Dendritic cell treated with granulocyte-macrophage colony-stimulating factor and Interleukin-4, amounts not matched to agents 40 ng/mL and 50 ng/mL, for 4 days (primary cell): ENCODE measurements around the gene FIBIN.
"Not testable (repeated sequence)": the region's sequence is repeated elsewhere in the genome, so short reads cannot be mapped to it uniquely, and the experiment has no call there.

Experiments
- H3K27ac Mint-ChIP-seq: one replicate; pipeline ENCODE4 v1.8.0; 2022; ENCODE audit warnings: mild to moderate bottlenecking, mixed read lengths
- H3K27me3 Mint-ChIP-seq: one replicate; pipeline ENCODE4 v1.8.0; 2022; ENCODE audit warnings: mild to moderate bottlenecking, mixed read lengths
- H3K36me3 Mint-ChIP-seq: one replicate; pipeline ENCODE4 v1.8.0; 2022; ENCODE audit warnings: low read depth, mixed read lengths
- H3K4me1 Mint-ChIP-seq: one replicate; pipeline ENCODE4 v1.8.0; 2022; ENCODE audit warnings: low read depth, mixed read lengths
- H3K4me3 Mint-ChIP-seq: one replicate; pipeline ENCODE4 v1.8.0; 2022; ENCODE audit warnings: mild to moderate bottlenecking, moderate library complexity, mixed read lengths
- H3K9me3 Mint-ChIP-seq: one replicate; pipeline ENCODE4 v1.8.0; 2022; ENCODE audit warnings: mixed read lengths
- intact Hi-C: fragments of 100-400 bp; cut with micrococcal nuclease; formaldehyde crosslinking; loops from one replicate; pipeline ENCODE4 v1.15.0; 2022

The FIBIN gene

DNA sequence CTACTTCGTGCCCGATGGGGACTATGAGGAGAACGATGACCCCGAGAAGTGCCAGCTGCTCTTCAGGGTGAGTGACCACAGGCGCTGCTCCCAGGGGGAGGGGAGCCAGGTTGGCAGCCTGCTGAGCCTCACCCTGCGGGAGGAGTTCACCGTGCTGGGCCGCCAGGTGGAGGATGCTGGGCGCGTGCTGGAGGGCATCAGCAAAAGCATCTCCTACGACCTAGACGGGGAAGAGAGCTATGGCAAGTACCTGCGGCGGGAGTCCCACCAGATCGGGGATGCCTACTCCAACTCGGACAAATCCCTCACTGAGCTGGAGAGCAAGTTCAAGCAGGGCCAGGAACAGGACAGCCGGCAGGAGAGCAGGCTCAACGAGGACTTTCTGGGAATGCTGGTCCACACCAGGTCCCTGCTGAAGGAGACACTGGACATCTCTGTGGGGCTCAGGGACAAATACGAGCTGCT, 751 bp downstream of the FIBIN start:
- H3K36me3 Mint-ChIP-seq: no peaks in the 10 kb centered on the region
- H3K4me3 Mint-ChIP-seq: no peak overlapping the region

GRCh38 chr11:26995701-26996460, 2.0 kb downstream of the FIBIN start:
- Mint-ChIP-seq H3K36me3 (no peaks in the 10 kb centered on the region), H3K4me1 (no peaks in the 10 kb centered on the region), H3K27ac (no peak overlapping the region), H3K27me3 (peaks cover 3% of the 10 kb centered on the region), H3K9me3 (no peaks in the 10 kb centered on the region), H3K4me3 (no peak overlapping the region)
- intact Hi-C loops: no loop called here

More for the DNA sequence above, 751 bp downstream of the FIBIN start:
- intact Hi-C loops: no loop called here
- Mint-ChIP-seq H3K9me3 (no peaks in the 10 kb centered on the region), H3K27ac (no peak overlapping the region), H3K27me3 (peaks cover 3% of the 10 kb centered on the region), H3K4me1 (no peaks in the 10 kb centered on the region)

DNA sequence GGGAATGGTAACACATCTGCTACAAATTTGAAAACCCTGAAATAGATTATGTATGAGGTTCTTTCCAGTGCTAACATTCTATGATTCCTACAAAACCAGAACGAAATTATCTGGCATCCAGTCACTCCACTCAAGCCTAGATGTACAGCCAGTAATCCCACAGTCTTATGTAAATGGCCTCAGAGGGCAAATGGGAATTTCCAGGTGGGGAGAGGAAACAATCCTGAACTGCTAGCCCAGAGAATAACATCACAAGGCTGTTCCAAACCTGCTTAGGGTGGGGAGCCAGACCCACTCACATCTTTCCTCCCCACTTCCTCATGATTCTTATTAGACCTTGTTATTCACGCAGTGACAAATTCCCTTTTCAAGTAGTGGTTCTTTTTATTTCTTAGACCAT, 3.5 kb downstream of the FIBIN start:
- H3K4me1 Mint-ChIP-seq: no peaks in the 10 kb centered on the region
- no peak overlapping the region for H3K4me3 Mint-ChIP-seq

DNA sequence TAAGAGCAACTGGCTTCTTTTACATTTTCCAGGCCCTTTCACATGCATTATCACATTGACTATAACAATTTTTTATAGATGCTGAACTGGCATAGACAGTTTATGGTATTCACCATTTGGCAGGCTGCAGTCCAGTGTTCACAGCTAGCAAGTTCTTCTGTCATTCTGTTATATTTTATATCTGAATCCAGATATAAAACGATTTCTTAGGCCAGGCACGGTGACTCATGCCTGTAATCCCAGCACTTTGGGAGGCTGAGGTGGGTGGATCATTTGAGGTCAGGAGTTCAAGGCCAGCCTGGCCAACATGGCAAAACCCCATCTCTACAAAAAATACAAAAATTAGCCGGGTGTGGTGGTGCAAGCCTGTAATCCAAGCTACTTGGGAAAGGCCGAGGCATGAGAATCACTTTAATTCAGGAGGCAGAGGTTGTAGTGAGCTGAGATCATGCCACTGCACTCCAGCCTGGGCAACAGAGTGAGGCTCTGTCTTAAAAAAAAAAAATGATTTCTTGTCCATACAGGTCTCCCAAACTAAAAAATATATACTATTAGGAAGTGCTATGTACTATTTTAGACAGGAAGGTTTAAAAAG, 7.3 kb downstream of the FIBIN start:
- H3K27ac Mint-ChIP-seq, H3K4me1 Mint-ChIP-seq, intact Hi-C loops, H3K4me3 Mint-ChIP-seq, H3K36me3 Mint-ChIP-seq, H3K27me3 Mint-ChIP-seq, H3K9me3 Mint-ChIP-seq: not testable (repeated sequence)

More for the DNA sequence above, 3.5 kb downstream of the FIBIN start:
- H3K27ac Mint-ChIP-seq: no peak overlapping the region
- H3K9me3 Mint-ChIP-seq: no peaks in the 10 kb centered on the region
- H3K27me3 Mint-ChIP-seq: peaks cover 3% of the 10 kb centered on the region
- H3K36me3 Mint-ChIP-seq: no peaks in the 10 kb centered on the region
- intact Hi-C loops: no loop called here

DNA sequence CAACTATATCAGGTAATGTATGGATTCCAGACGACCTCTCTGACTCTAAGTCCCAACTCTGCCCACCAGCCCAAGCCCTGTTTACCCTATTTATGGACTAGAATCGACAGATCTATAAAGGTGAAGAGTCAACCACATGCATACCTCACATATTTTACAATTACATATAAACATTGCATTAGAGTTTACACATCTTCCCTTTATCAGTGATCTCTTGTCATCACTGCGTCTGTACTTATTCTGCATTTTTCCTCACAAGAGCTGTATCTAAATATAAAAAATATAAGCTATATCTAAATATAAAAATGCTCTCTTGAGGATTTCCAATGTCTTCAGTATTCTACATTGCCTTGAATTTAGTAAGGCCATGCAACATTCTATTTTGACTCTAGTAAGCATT, 8.5 kb downstream of the FIBIN start:
- Mint-ChIP-seq H3K36me3 (no peaks in the 10 kb centered on the region), H3K4me1 (no peaks in the 10 kb centered on the region), H3K4me3 (no peak overlapping the region), H3K9me3 (no peaks in the 10 kb centered on the region), H3K27ac (no peak overlapping the region), H3K27me3 (no peaks in the 10 kb centered on the region)
- intact Hi-C loops: no loop called here

DNA sequence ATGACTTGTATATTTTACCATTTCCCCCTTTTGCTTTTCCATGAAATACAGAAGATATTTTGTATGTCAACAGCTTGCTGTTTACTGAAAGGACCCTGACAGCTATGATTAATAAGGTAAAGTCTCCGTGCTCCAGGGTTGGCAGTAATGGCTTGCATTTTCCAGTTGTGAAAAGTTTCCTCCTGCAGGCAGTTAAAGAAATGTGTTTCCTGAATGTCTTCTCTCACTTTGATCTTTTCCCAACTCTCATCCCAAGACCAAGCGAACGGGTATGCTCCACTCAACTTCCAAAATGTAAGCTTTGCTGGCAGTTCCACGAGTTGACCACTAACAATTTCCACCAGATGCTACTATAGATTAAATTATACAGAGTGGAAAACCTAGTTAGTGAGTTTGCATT, 8.9 kb downstream of the FIBIN start:
- H3K4me3 Mint-ChIP-seq: no peak overlapping the region
- no peaks in the 10 kb centered on the region for H3K4me1 Mint-ChIP-seq
- intact Hi-C loops: no loop called here
- no peaks in the 10 kb centered on the region for H3K27me3 Mint-ChIP-seq
- no peaks in the 10 kb centered on the region for H3K9me3 Mint-ChIP-seq
- no peak overlapping the region for H3K27ac Mint-ChIP-seq
- H3K36me3 Mint-ChIP-seq: no peaks in the 10 kb centered on the region

GRCh38 chr11:27004103-27004502, 10.2 kb downstream of the FIBIN start:
- no peak overlapping the region for H3K27ac Mint-ChIP-seq
- intact Hi-C loops: no loop called here
- H3K4me1 Mint-ChIP-seq: no peaks in the 10 kb centered on the region
- no peaks in the 10 kb centered on the region for H3K27me3 Mint-ChIP-seq
- H3K4me3 Mint-ChIP-seq: no peak overlapping the region
- H3K9me3 Mint-ChIP-seq: no peaks in the 10 kb centered on the region
- no peaks in the 10 kb centered on the region for H3K36me3 Mint-ChIP-seq

DNA sequence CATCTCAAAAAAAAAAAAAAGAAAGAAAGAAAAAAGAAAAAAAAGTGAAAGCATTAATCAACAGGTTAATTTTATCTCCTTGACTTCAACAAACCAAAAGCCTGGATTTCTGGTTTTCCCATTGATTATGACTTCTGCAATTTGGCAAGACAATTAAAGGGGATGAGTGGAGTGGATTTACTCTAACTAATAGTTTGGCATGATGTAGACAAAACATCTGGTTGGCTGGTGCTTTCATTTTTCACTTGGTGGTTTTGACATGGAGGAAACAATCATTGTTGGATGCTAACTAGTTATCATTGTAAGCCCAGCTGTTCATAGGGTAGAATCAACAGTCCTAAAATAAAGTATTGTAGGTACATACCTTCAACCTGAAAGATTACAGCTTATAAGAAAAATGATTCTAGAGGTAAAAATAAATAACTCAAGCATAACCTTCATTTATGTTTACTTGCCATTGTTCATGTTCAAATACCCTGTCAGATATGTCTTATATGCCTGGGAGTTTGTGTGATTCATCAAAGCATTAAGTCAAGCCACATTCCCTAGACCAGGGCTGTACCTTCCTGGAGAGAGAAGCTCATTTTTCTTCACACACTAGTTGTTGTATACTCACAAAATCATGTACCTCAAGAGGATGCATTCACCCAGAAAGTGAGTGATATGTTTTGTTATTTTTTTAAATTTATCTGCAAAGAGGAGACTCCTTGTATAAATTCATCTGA, 15.1 kb downstream of the FIBIN start:
- Mint-ChIP-seq H3K27me3 (no peaks in the 10 kb centered on the region), H3K36me3 (no peaks in the 10 kb centered on the region), H3K9me3 (peaks cover 9% of the 10 kb centered on the region), H3K4me3 (no peak overlapping the region), H3K4me1 (no peaks in the 10 kb centered on the region), H3K27ac (no peak overlapping the region)
- intact Hi-C loops: no loop called here

GRCh38 chr11:27011560-27012233, 17.8 kb downstream of the FIBIN start:
- Mint-ChIP-seq H3K27ac (no peak overlapping the region), H3K27me3 (no peaks in the 10 kb centered on the region)
- intact Hi-C loops: no loop called here

DNA sequence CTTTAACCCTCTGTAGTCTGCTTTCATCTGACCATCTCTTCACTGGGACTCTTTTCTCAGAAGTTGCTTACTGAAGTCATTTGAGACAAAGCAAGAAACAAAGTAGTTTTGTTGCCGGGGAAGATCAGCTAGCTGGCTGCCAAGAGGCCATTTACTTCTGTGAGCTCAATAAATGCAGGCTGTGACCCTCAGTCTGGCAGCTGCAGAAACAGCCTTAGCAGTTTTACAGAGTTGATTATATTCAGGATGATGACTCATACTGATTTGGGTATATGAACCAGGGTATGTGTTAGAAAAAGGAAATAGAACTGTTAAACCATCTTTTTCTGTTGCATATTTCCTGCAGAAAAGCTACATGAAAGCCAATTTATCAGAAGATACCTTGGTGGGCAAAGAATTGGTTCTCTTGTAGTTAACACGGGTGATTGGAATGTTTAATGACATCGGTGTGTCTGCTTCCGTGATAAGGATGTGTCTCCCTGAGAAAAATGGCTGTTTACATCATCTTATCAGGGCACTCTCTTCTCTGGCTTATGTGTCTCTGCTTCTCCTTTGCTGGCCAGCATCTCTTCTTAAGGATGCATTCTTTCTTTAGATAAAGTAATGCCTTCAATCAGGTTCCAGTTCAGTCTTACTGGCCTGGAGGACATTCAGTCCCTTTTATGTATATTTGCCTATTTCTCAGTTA, 18.5 kb downstream of the FIBIN start:
- Mint-ChIP-seq H3K27me3 (no peaks in the 10 kb centered on the region), H3K4me1 (no peaks in the 10 kb centered on the region), H3K9me3 (peaks cover 9% of the 10 kb centered on the region), H3K27ac (no peak overlapping the region), H3K4me3 (no peak overlapping the region), H3K36me3 (no peaks in the 10 kb centered on the region)
- intact Hi-C loops: no loop called here

More at GRCh38 chr11:27011560-27012233, 17.8 kb downstream of the FIBIN start:
- H3K4me3 Mint-ChIP-seq: no peak overlapping the region
- no peaks in the 10 kb centered on the region for H3K4me1 Mint-ChIP-seq
- peaks cover 9% of the 10 kb centered on the region for H3K9me3 Mint-ChIP-seq
- H3K36me3 Mint-ChIP-seq: no peaks in the 10 kb centered on the region

GRCh38 chr11:27013781-27014361, 20.0 kb downstream of the FIBIN start:
- Mint-ChIP-seq H3K4me3 (no peak overlapping the region), H3K4me1 (no peaks in the 10 kb centered on the region), H3K9me3 (peaks cover 9% of the 10 kb centered on the region), H3K27ac (no peak overlapping the region), H3K36me3 (no peaks in the 10 kb centered on the region), H3K27me3 (no peaks in the 10 kb centered on the region)
- intact Hi-C loops: no loop called here

- Mint-ChIP-seq H3K9me3 (no peaks in the 10 kb centered on the region), H3K36me3 (no peaks in the 10 kb centered on the region), H3K27ac (no peak overlapping the region), H3K27me3 (no peaks in the 10 kb centered on the region), H3K4me3 (no peak overlapping the region), H3K4me1 (no peaks in the 10 kb centered on the region)
- intact Hi-C loops: no loop called here
Observed at GRCh38 chr11:27018902-27019529, 25.1 kb downstream of the FIBIN start.

GRCh38 chr11:27020751-27021150, 26.8 kb downstream of the FIBIN start:
- Mint-ChIP-seq H3K36me3 (no peaks in the 10 kb centered on the region), H3K4me1 (no peaks in the 10 kb centered on the region), H3K27me3 (no peaks in the 10 kb centered on the region), H3K27ac (no peak overlapping the region), H3K4me3 (no peak overlapping the region), H3K9me3 (no peaks in the 10 kb centered on the region)
- intact Hi-C loops: no loop called here
